HCT116 (cell line): Measurements from ENCODE around the gene PNPLA2. TPM values are rescaled to one million over a fixed set of nuclear protein-coding genes. Genes with fewer than 3 reads are reported as not detected.

ENCODE experiments used
- ATAC-seq: fragments of 200-7000 bp; cut with Tn5 transposase; 2 replicates; pipeline ENCODE4 v1.9.1; 2020; ENCODE audit warnings: mild to moderate bottlenecking, moderate library complexity
- BruUV-seq: library from RNA; stranded (reverse); fragments of 400-500 nt; replicated peaks from 2 replicates; lab custom pipeline; 2021; lab: Mats Ljungman, UMichigan
- CTCF ChIA-PET: fragments of 300-600 bp; sonication (Branson Sonifier 250); formaldehyde crosslinking; loops from one replicate; lab custom pipeline; 2021; ENCODE audit warnings: antibody characterized with exemption; lab: Charles Lee
- POLR2A ChIA-PET: fragments of 300-600, 350-600 bp; sonication (Branson Sonifier 250); formaldehyde crosslinking; loops from one replicate; lab custom pipeline; 2021; ENCODE audit warnings: antibody characterized with exemption; lab: Charles Lee
- RAD21 ChIA-PET, 2 experiments: fragments of 300-600 bp; sonication (Branson Sonifier 250); formaldehyde crosslinking; loops; one replicate each; lab custom pipeline; 2023; ENCODE audit warnings: low total read pairs in 2 of 2; ENCODE audit not compliant: uncharacterized antibody in 2 of 2, unreplicated experiment in 2 of 2, low non-redundant PET in 1 of 2; lab: Charles Lee
- DNase-seq: peaks from one replicate; pipeline ENCODE4 v3.0.0-alpha.2; 2010; ENCODE audit warnings: low read depth, low spot score
- H2AFZ ChIP-seq: fragments of 200-600 bp; shearing (Covaris generic), sonication (generic); 2 replicates; pipeline ENCODE4 v1.6.1; 2017; ENCODE audit warnings: low read depth, mixed run types, mixed read lengths, antibody characterized with exemption, low read length; ENCODE audit not compliant: poor library complexity, severe bottlenecking
- H3K27ac ChIP-seq: 2 replicates; pipeline ENCODE4 v1.5.1; 2012; ENCODE audit warnings: low read depth, low read length
- H3K27me3 ChIP-seq: fragments of 200-600 bp; sonication (generic); 2 replicates; pipeline ENCODE4 v1.6.1; 2016; ENCODE audit warnings: mixed run types, low read length, mixed read lengths; ENCODE audit not compliant: insufficient read depth
- H3K36me3 ChIP-seq, 2 experiments: fragments of 200-500 bp in 1 of 2; fragments of 200-600 bp in 1 of 2; sonication (Bioruptor generic) in 1 of 2; sonication (generic) in 1 of 2; 2 replicates each; pipeline versions ENCODE4 v1.5.1 to v1.6.1; 2014 to 2016; ENCODE audit warnings: low read length in 2 of 2, inconsistent platforms in 1 of 2, mixed read lengths in 1 of 2, mixed run types in 1 of 2; ENCODE audit not compliant: insufficient read depth in 2 of 2, control insufficient read depth in 1 of 2
- H3K4me1 ChIP-seq, 2 experiments: fragments of 200-600 bp in 1 of 2; sonication (generic) in 1 of 2; 2 replicates each; pipeline versions ENCODE4 v1.5.1 to v1.6.1; 2012 to 2017; ENCODE audit warnings: low read length in 2 of 2, inconsistent platforms in 1 of 2, mild to moderate bottlenecking in 1 of 2, mixed read lengths in 1 of 2, mixed run types in 1 of 2, moderate library complexity in 1 of 2; ENCODE audit not compliant: insufficient read depth in 2 of 2, control insufficient read depth in 1 of 2
- H3K4me2 ChIP-seq: fragments of 200-600 bp; sonication (generic); 2 replicates; pipeline ENCODE4 v1.6.1; 2017; ENCODE audit warnings: mixed run types, low read length, mixed read lengths
- H3K4me3 ChIP-seq, 2 experiments: fragments of 200-600 bp in 1 of 2; sonication (generic) in 1 of 2; replicated peaks in 1 of 2; 2 replicates each; pipeline ENCODE4 v1.5.1; 2011 to 2016; ENCODE audit warnings: low read length in 2 of 2, control low read depth in 1 of 2, low read depth in 1 of 2, mild to moderate bottlenecking in 1 of 2, mixed read lengths in 1 of 2, mixed run types in 1 of 2
- H3K79me2 ChIP-seq: fragments of 200-600 bp; sonication (generic); 2 replicates; pipeline ENCODE4 v1.6.1; 2017; ENCODE audit warnings: mild to moderate bottlenecking, mixed run types, low read length, moderate library complexity, mixed read lengths; ENCODE audit not compliant: insufficient read depth
- H3K9ac ChIP-seq: fragments of 200-600 bp; sonication (generic); 2 replicates; pipeline ENCODE4 v1.6.1; 2016; ENCODE audit warnings: low read length, mixed read lengths
- H3K9me2 ChIP-seq: fragments of 200-600 bp; sonication (generic), shearing (Covaris generic); 2 replicates; pipeline ENCODE4 v1.6.1; 2017; ENCODE audit warnings: mixed run types, mild to moderate bottlenecking, moderate library complexity; ENCODE audit not compliant: insufficient read depth
- H3K9me3 ChIP-seq, 2 experiments: fragments of 200-500 bp in 1 of 2; fragments of 200-600 bp in 1 of 2; sonication (Bioruptor generic) in 1 of 2; sonication (generic) in 1 of 2; 2 replicates each; pipeline ENCODE4 v1.6.1; 2014 to 2017; ENCODE audit warnings: low read length in 2 of 2, mixed read lengths in 2 of 2, inconsistent platforms in 1 of 2, low read depth in 1 of 2, mild to moderate bottlenecking in 1 of 2, mixed run types in 1 of 2, moderate library complexity in 1 of 2; ENCODE audit not compliant: control insufficient read depth in 1 of 2, insufficient read depth in 1 of 2
- H4K20me1 ChIP-seq: fragments of 200-600 bp; sonication (generic), shearing (Covaris generic); 2 replicates; pipeline ENCODE4 v1.6.1; 2017; ENCODE audit warnings: mixed run types, mild to moderate bottlenecking, moderate library complexity; ENCODE audit not compliant: insufficient read depth
- CBX3 ChIP-seq: IDR thresholded peaks from 2 replicates; pipeline ENCODE4 v1.6.1; 2012; ENCODE audit warnings: low read depth
- CEBPB ChIP-seq: IDR thresholded peaks from 2 replicates; pipeline ENCODE4 v1.6.1; 2012; ENCODE audit warnings: low read depth
- EGR1 ChIP-seq: IDR thresholded peaks from 2 replicates; pipeline ENCODE4 v1.6.1; 2012; ENCODE audit warnings: low read depth
- ELF1 ChIP-seq: IDR thresholded peaks from 2 replicates; pipeline ENCODE4 v1.6.1; 2012; ENCODE audit warnings: low read depth, borderline replicate concordance
- EZH2 ChIP-seq: fragments of 200-600 bp; sonication (generic); IDR thresholded peaks from 2 replicates; pipeline ENCODE4 v1.6.1; 2017; ENCODE audit warnings: antibody characterized with exemption, mixed run types
- EZH2phosphoT487 ChIP-seq: fragments of 200-600 bp; IDR thresholded peaks from 2 replicates; pipeline ENCODE4 v1.6.1; 2018; ENCODE audit warnings: antibody characterized with exemption, borderline replicate concordance
- FOSL1 ChIP-seq: IDR thresholded peaks from 2 replicates; pipeline ENCODE4 v1.6.1; 2012; ENCODE audit warnings: low read depth
- JUND ChIP-seq: IDR thresholded peaks from 2 replicates; pipeline ENCODE4 v1.6.1; 2012
- POLR2A ChIP-seq: IDR thresholded peaks from 2 replicates; pipeline ENCODE4 v1.7.0; 2011; ENCODE audit warnings: borderline replicate concordance; ENCODE audit not compliant: insufficient read depth, insufficient read length; ENCODE audit errors: extremely low read depth
- RAD21 ChIP-seq: IDR thresholded peaks from 2 replicates; pipeline ENCODE4 v1.6.1; 2012; ENCODE audit warnings: low read depth, mild to moderate bottlenecking
- SP1 ChIP-seq: IDR thresholded peaks from 2 replicates; pipeline ENCODE4 v1.6.1; 2012; ENCODE audit warnings: low read depth
- SRF ChIP-seq: IDR thresholded peaks from 2 replicates; pipeline ENCODE4 v1.6.1; 2012; ENCODE audit warnings: low read depth
- TCF7L2 ChIP-seq: IDR thresholded peaks from 2 replicates; pipeline ENCODE4 v1.7.0; 2011; ENCODE audit warnings: borderline replicate concordance, inconsistent platforms; ENCODE audit not compliant: insufficient read depth, insufficient read length; ENCODE audit errors: extremely low read depth
- ZFX ChIP-seq: fragments of 450-650 bp; IDR thresholded peaks from 2 replicates; pipeline ENCODE4 v1.6.1; 2017
- intact Hi-C: fragments of 100-400 bp; cut with micrococcal nuclease; formaldehyde crosslinking; loops from 2 replicates; pipeline ENCODE4 v1.10.0; 2022
- total RNA-seq: library from RNA; stranded (reverse); gene quantifications from one replicate; pipeline ENCODE4 v1.2.1, GENCODE V29; 2021; ENCODE audit not compliant: unreplicated experiment
- TF ChIP-seq, protein P1 (sequence below): IDR thresholded peaks from 2 replicates; pipeline ENCODE4 v1.6.1; 2012
- TF ChIP-seq, protein P2 (sequence below): IDR thresholded peaks from 2 replicates; pipeline ENCODE4 v1.6.1; 2011; ENCODE audit warnings: mild to moderate bottlenecking, low read length, moderate library complexity; ENCODE audit not compliant: insufficient replicate concordance; ENCODE audit errors: extremely low read depth
- TF ChIP-seq, protein P3 (sequence below), 3 experiments: fragments of 200-600 bp in 1 of 3; sonication (generic) in 1 of 3; IDR thresholded peaks in 2 of 3; conservative IDR thresholded peaks in 1 of 3; 2 replicates each; pipeline ENCODE4 v1.5.1; 2012 to 2017; ENCODE audit warnings: low read depth in 2 of 3, low read length in 2 of 3, antibody characterized with exemption in 1 of 3, borderline replicate concordance in 1 of 3, control low read depth in 1 of 3, mild to moderate bottlenecking in 1 of 3, mixed read lengths in 1 of 3, mixed run types in 1 of 3, moderate library complexity in 1 of 3; ENCODE audit not compliant: insufficient read depth in 1 of 3

Gene PNPLA2
- total RNA-seq, 1 experiment from 2014 or later, result 124 TPM

DNA sequence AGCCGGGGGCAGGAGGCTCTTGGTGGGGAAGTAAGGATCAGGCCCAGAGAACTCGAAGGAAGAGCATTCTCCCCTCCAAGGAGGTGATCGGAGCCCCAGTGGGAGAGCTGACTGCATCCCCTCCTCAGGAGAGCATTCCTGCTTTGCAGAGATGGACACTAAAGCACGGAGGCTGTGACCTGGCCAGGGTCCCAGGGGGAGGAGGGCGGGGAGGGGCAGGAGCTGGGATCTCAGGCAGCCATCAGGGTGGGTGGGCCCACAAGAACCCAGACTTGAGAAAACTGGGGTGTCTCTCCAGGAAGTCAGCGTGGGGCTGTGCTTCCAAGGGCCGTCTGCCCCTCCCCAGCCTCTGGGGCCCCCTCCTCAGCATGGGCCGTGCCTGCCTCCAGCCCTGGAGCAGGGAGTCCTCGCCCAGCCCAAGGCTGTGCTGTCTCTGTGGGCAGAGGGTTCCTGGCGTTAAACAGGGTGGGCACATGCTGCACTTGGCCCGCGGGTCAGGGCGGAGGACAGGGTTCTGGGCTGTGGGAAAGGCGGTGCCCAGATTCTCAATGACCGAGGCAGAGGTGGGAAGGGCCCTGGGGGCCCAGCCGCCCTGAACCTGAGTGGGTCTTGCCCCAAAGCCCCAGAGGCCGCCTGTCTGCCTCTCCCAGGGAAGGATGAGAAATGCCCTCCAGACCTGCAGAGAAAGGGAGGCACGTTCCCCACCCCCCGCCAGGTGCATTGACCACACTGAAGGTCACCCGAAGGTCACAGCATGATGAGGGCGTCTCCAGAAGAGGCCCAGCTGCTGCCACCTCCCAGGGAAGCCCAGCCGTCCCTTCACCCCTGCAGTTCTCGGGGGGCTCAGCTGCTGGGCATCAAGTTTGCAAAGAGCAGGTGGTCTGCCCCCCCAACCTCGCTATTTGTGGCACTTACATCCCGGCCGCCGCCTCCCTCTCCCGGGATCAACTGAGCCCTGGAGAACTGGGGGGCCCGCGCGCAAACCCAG, 29.5 kb upstream of the PNPLA2 start:
- H3K27me3 ChIP-seq, result no peaks in the 10 kb centered on the region
- no peaks in the 10 kb centered on the region for H3K9me2 ChIP-seq
- H3K36me3 ChIP-seq, result peaks cover 0 to 4% of the 10 kb centered on the region in 2 experiments; a peak in 1 of 4 replicates
- ChIA-PET CTCF (no interaction called here), RAD21 (no interaction called here), POLR2A (no interaction called here)
- H3K9ac ChIP-seq, result no peak overlapping the region
- H3K9me3 ChIP-seq, result no peaks in the 10 kb centered on the region
- H3K27ac ChIP-seq, result no peak overlapping the region
- TF ChIP-seq FOSL1 (no peak), CBX3 (no peak), JUND (no peak), SP1 (no peak), CEBPB (no peak), POLR2A (no peak), EGR1 (no peak), EZH2phosphoT487 (no peak), ZFX (no peak), RAD21 (no peak), SRF (no peak), ELF1 (no peak), EZH2 (no peak), TCF7L2 (no peak)
- TF ChIP-seq, protein P1, sequence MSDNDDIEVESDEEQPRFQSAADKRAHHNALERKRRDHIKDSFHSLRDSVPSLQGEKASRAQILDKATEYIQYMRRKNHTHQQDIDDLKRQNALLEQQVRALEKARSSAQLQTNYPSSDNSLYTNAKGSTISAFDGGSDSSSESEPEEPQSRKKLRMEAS, result no peak
- TF ChIP-seq, protein P2, sequence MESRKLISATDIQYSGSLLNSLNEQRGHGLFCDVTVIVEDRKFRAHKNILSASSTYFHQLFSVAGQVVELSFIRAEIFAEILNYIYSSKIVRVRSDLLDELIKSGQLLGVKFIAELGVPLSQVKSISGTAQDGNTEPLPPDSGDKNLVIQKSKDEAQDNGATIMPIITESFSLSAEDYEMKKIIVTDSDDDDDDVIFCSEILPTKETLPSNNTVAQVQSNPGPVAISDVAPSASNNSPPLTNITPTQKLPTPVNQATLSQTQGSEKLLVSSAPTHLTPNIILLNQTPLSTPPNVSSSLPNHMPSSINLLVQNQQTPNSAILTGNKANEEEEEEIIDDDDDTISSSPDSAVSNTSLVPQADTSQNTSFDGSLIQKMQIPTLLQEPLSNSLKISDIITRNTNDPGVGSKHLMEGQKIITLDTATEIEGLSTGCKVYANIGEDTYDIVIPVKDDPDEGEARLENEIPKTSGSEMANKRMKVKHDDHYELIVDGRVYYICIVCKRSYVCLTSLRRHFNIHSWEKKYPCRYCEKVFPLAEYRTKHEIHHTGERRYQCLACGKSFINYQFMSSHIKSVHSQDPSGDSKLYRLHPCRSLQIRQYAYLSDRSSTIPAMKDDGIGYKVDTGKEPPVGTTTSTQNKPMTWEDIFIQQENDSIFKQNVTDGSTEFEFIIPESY, result no peak
- TF ChIP-seq, protein P3, sequence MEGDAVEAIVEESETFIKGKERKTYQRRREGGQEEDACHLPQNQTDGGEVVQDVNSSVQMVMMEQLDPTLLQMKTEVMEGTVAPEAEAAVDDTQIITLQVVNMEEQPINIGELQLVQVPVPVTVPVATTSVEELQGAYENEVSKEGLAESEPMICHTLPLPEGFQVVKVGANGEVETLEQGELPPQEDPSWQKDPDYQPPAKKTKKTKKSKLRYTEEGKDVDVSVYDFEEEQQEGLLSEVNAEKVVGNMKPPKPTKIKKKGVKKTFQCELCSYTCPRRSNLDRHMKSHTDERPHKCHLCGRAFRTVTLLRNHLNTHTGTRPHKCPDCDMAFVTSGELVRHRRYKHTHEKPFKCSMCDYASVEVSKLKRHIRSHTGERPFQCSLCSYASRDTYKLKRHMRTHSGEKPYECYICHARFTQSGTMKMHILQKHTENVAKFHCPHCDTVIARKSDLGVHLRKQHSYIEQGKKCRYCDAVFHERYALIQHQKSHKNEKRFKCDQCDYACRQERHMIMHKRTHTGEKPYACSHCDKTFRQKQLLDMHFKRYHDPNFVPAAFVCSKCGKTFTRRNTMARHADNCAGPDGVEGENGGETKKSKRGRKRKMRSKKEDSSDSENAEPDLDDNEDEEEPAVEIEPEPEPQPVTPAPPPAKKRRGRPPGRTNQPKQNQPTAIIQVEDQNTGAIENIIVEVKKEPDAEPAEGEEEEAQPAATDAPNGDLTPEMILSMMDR (IDR thresholded peaks at IDR 0.05 in 2 of 3, conservative IDR thresholded peaks at IDR 0.05 in 1 of 3; ENCODE audit: borderline replicate concordance in 1 of 3, insufficient read depth in 1 of 3, low read depth in 2 of 3, low read length in 2 of 3), result no peak
- DNase-seq (no peak), ATAC-seq (no peak)
- no peak overlapping the region for H3K4me2 ChIP-seq
- H3K4me3 ChIP-seq, result no peak overlapping the region
- H3K79me2 ChIP-seq, result peaks cover 4% of the 10 kb centered on the region; the same call in 1 of the 2 replicates
- H4K20me1 ChIP-seq, result no peaks in the 10 kb centered on the region
- no peak overlapping the region for H2AFZ ChIP-seq
- H3K4me1 ChIP-seq, result peaks cover 7 to 16% of the 10 kb centered on the region in 2 experiments; a peak in 3 of 4 replicates
- intact Hi-C loops, result no loop called here
- BruUV-seq, result no TSS peak
